Fibroblast of skin of right quadriceps (primary cell): ENCODE data around the gene PYGB.

Experiments
- DNase-seq: peaks from one replicate; pipeline ENCODE4 v3.0.0-alpha.2; 2013

PYGB gene

DNA sequence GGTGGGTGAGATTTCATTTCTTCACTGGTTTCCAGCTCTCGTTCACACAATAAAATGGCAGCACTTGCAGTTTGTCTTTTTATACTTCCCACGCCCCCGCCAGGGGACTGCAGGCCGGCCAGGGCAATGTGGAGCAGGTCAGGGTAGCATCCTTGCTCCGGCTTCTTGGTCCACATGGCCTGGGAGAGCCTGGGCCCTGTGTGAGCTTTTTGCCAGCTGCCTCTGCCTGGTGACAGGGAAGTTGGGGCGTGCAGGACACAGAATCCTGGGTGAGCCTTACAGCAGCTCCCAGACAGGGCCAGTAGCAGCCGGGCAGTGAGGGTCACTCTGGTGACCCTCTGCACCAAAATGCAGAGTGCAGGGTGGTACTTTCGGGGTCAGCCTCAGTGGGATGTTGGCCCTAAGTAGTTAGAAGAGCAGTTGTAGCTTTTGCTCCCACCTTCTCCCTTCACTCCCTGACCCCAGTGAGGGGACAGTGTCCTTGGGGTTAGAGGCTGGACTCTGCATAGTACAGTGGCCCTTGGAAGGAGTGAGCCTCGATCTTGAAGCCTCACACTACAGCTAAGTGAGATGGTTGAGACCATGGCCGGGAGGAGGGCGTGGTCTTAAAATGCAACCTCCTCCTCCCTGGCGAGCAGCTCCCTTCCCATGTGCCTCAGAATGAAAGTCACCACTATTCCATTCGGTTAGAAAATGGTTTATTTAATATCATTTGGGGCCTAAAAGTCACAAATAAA lies 23.8 kb downstream of the PYGB start:
- DNase-seq, result no peak

DNA sequence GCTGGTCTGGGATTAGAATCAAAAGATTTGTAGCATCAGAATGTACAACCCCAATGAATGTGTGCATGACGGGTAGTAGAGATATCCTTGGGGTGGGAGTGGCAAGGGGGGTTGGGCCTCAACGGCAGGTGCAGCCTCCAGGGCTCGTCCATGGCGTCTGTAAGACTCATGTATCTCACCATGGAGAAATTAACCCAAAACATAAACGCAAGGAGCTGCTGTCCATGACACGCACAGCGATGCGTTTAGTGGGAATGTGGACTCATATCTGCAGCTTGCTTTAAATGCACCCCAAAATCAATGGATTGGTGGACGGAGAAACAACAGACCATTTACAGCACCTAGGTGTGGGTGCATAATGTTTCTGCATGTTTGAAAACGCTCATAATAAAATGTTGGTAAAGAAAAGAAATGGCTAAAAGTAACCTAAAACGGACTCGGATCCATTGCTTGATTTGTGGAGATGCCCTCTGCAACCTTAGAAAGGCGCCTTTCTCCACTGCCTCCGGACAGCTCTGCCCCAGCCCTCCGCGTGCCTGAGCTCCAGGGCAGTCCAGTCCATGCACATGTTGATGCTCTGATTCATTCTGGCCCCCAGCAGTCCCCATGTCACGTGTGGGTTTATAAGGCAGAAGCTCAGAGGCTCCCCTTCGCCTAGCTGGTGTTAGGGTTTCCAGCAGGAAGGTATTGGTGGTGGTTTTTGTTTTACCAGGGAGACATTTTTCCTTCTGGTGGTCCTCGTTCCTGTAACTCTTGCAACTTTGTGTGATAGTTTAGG lies 24.5 kb downstream of the PYGB start:
- no peak for DNase-seq

DNA sequence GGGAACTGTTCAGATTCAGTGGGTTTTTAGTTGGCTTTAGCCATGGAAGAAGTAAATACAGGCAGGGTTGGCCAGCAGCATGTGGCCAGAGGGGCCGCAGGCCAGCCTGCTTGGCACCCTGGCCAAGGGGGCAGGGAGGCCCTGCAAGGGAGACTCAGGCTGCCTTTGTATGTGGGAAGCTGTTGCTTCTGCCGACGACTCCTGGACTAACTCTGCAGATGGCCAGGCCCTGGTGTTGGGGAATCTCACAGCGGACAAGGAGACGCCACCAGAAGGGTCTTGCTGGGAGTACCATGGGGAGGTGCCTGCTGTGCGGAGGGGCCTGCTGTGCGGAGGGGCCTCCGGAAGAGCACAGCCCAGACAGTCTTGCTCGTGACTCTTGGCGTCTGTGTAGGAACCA lies 25.2 kb downstream of the PYGB start:
- DNase-seq, result no peak

DNA sequence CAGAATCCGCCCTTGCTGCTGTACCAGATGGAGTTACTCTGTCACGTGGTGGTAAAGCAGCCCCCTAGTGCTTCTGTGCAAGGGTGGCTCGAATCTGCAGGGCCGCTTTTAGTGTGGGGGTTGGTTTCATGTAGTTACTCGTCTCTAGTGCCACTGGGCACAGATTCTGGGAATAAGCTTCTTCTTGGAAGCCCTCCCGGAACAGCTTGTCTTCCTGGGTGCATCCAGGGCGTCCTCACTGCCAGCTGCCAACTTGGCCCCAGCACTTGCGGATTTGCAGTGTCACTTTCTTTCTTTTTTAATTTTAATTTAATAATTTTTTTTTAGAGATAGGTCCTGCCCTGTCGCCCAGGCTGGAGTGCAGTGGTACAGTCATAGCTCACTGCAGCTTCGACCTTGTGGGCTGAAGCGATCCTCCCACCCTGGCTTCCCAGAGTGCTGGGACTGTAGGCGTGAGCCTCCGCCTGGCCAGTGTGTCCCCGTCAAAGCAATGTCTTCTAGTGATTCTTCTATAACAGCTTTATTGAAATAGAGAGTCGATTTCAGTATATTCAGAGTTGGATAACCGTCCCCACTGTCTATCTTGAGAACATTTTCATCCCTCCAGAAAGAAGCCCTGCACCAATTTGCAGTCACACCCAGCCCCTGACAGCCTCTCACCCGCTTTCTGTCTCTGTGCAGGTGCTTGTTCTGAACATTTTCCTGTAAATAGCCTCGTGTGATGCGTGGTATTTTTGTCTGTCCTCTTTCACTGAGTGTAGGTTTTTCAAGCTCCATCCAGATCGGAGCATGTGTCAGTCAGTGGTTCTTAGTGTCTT lies 25.9 kb downstream of the PYGB start:
- DNase-seq, result no peak

DNA sequence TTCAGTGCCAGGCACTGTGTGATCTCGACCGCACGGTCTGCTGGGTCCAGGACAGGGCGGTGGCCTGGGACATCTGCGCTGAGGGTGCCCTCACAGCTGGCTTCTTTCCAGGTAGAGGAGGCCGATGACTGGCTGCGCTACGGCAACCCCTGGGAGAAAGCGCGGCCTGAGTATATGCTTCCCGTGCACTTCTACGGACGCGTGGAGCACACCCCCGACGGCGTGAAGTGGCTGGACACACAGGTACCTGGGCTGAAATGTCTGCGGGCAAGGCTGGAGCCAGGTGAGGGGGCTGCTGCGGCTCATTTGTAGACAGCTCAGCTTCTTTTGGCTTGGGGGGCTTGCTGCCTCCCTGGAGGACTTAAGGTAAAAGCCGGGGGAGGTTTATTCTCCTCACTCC lies 26.6 kb downstream of the PYGB start:
- DNase-seq, result no peak

DNA sequence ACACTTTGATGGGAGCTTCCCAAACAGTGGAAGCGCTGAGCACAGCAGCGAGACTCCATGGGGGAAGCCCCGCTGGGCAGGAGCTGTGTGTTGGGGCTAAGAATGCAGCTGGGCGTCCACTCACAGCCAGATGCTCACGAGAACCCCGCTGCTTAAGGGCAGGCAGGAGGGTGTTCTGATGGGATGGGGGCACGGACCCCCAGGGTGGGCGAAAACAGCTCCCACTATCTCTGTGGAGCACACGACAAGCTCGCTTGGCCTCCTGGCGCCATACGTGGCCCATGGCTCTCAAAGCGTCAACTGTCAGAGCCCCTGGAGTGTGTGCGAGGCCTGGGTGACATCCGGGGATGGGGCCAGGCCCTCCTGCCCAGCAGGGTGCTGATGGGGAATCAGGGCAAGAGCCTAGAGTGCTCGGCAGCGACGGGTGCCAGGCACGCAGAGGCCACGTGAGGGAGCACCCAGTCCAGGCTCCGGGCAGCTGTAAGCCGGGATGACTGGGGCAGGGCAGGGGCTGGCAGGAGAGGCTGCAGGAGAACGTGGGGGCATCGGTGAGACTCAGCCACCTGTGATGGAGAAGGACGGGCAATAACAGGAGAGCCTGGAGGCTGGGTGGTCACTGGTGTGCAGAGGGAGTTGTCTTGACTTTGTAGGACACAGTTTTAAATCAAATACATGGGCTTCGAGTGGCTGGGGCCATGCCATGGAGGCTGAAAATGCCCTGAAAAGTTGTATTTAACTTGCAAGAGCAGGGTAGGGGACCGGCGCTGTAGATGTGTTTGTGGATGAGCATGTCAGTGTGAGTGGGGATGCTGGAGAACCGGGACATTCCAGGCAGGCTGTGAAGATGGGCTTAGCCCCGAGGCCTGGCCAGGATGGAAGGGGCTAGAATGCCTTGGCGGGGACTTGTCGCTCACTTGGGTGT lies 27.3 kb downstream of the PYGB start:
- DNase-seq, result no peak

DNA sequence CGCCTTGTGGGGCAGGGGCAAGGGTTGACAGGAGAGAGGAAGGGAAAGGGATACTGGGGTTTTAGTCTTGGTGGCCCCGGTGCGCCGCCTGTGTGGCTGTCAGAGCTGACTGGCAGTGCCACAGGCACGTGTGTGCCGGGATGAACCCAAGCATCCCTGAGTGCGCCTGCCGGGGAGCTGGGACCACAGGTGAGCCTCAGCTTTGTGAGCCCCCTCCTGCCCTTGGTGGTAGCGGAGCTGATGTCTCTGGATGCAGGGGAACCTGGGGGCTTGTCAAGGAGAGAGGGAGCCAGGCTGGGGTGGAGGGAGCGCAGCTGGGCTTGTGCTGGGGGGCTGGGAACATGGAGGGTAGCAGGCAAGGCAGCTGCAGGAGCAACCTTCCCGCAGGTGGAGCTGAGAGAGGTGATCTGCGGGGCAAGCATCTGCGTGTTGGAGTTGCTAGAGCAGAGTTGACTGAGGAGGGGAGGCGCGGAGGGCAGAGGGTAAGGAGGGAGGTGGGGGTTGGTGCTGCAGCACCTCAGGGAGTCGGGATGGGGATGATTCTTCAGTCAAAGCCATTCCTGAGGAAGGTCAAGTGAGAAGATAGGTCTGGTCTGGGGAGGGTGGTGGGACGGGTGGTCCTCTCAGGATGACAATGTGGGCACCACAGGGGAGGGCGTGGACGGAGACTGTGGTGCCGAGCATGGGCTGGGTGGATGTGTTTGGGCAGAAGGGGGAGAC lies 28.1 kb downstream of the PYGB start:
- DNase-seq, result no peak

DNA sequence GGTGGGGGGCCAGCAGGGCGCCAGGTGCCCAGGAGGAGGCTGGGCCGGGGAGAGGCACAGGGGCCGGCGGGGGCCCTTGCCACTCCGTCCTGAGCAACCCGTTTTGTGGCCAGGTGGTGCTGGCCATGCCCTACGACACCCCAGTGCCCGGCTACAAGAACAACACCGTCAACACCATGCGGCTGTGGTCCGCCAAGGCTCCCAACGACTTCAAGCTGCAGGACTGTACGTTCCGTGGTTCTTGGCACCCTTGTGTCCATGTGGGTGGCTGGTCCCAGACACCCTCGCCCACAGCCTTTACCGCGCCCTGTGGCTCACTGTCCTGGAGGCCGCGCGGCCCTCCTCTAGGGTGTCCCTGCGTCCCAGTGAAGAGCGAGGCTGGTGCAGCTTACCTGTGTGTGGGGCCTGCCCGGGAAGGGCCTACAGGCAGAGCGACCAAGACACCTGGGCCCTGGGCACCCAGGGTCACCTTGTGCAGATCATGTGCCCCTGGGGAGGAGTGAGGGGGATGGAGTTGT lies 28.7 kb downstream of the PYGB start:
- no peak for DNase-seq

DNA sequence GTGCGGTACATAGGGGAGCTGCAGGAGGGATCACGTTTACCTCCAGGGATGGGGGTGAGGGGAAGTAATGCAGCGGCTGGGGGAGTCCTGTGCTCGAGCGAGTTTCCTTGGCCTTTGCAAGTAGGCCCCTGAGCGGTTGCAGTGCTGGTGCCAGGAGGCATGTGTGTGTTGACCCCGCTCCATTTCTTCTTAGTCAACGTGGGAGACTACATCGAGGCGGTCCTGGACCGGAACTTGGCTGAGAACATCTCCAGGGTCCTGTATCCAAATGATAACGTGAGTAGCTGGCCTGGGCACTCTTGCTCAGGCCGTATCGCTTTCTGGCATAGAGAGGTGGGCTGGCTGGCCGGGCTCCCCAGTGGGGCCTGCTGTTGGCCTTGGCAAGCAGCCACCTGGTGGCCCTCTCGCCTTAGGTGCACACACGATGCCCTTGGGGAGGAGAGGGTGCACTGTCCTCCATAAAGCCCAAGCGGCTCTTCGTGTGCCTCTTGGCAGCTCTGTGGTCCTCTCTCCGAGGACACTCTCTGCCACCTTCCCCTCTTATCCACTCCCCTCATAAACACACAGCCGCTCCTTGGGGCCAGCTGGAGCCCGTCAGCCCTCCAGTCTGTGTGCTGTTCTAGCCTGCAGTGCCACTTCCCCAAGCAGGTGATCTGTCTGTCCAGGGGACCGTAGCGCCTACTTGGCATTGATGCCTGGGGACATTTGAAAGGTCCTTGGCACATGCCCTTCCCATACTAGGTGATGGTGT lies 29.3 kb downstream of the PYGB start:
- no peak for DNase-seq

DNA sequence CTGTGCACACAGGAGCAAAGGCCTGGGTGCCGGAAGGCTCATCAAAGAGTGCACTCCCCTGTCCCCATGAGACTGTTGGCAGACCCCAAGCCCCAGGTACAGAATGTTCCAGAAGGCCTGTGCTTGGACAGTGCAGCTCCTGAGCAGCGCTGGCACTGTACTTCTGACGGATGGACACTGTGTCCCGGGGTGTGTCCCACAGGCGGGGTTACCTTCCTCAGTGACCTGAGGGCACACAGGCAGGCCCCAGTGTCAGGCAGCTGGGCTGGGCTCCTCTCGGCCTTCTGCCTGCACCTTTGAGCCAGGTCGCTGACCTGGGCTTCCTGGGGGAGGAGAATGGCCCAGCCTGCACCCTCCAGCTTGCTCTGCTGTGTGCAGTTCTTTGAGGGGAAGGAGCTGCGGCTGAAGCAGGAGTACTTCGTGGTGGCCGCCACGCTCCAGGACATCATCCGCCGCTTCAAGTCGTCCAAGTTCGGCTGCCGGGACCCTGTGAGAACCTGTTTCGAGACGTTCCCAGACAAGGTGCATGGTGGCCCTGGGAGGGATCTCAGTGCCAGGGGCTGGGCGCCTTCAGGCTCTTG lies 30.1 kb downstream of the PYGB start:
- no peak for DNase-seq

DNA sequence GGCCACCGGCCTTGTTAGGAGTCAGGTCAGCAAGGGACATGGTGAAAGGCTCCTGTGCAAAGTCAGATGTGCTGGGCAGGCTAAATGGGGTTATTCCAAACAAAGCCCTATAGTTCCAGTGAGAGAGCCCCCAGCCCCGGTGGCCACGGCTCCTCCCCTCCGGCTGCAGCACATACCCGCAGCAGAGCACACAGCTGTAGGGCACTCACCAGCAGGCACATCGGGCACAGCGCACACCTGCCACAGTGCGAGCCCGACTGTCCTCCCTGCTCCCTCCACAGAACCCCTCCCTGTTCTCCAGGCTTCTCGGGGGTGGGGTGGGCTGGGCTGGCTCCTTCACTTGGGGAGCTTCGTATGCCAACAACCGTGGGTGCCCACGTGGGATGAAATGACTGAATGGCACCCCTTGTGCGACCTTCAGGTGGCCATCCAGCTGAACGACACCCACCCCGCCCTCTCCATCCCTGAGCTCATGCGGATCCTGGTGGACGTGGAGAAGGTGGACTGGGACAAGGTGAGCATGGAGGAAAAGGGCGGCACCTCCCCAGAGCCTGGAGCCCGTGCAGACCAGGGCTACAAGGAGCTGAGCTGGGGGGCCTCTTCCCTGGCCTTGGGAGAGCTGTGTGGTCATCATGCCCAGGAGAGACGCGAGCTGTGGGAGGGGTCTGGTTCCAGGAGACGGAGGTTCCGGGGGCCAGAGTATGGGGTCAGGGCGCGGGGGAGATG lies 30.9 kb downstream of the PYGB start:
- DNase-seq, result no peak

DNA sequence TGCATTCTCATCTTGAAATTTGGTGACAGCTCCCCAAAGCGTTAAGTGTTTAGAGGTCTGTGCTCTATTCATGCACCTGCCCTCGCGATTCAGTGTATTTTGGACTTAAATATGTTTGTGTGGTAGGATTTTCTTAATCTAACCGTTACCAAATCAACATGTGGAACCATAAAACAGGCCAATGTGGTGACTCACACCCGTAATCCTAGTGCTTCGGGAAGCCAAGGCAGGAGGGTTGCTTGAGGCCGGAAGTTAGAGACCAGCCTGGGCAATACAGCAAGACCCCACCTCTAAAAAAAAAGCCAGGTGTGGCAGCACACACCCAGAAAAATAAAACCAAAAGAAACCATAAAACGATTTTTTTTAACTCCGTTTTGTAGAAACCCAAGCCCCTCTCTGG lies 31.5 kb downstream of the PYGB start:
- no peak for DNase-seq

DNA sequence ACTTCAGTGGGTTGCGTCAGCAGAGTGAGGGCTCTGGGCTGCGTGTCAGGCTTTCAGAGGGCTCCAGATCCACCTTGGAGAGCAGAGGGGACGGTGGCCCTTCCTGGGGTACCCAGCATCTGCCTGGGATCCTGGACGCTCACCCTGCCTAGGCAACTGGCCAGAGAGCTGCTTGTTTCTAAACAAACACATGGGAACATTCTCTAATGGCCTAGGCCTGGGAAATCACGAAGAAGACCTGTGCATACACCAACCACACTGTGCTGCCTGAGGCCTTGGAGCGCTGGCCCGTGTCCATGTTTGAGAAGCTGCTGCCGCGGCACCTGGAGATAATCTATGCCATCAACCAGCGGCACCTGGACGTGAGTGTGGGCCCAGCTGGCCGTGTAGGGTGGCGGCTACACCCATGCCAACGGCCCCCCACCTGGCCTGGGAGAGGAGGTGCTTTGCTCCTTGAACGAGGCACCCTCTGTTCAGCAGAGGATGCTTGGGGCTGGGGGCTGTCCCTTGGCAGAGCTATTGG lies 32.2 kb downstream of the PYGB start:
- DNase-seq, result no peak

DNA sequence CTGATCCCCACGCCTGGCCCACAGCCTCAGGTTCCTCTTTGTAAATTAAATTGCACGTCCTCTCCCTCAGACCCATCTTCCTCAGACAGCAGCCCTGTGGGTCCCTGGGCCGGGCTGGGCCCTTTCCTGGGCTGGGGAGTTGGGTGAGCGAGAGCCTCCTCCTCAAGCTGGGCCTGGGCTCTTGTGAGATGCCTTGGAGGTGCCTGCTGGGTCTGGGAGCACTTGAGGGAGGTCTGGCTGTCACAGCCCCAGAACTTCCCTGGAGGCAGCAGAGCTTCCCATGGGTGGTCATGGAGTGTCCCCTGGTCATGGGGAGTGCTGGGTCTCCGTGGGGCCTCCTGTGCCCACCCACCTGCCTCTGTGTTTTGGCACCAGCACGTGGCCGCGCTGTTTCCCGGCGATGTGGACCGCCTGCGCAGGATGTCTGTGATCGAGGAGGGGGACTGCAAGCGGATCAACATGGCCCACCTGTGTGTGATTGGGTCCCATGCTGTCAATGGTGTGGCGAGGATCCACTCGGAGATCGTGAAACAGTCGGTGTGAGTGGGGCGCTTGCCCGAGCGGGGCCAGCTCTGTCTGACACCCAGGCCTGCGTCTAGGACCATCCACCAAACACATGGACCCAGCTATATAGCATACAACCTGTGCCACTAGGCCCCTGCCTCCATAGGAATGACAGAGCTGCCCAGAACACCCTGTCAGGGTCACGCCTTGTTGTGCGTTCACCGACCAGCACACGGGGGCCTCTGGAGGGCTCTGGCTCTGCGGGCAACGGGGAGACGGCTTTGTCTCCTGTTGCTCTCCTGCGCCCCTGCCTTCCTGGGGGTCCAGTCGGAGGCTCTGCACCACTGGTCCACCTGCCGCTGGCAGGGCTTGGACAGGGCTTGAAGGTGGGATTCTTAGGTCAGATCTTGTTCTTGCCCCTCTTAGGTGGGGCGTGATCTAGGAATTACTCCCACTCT lies 33.0 kb downstream of the PYGB start:
- DNase-seq, result no peak

DNA sequence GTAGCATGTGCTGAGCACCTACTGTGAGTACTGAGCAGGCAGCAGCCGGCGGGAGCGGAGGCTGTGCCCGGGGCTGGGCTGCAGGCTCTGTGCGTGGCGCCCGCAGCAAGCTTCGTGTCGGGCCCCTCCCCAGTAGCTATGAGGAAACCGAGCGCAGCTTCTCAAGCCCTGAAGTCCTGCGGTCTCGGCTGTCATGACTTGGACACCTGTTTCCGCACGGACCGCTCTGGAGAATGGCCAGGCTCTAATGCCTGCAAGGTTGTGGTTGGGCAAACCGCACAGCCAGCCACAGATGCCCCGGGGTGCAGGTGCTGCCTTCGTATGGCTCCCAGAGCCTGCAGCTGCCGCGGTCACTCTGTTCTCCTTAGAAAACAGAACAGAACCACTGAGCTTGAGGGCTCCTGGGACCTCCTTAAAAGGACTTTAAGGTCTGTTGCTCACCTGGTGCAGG lies 33.7 kb downstream of the PYGB start:
- DNase-seq, result no peak

DNA sequence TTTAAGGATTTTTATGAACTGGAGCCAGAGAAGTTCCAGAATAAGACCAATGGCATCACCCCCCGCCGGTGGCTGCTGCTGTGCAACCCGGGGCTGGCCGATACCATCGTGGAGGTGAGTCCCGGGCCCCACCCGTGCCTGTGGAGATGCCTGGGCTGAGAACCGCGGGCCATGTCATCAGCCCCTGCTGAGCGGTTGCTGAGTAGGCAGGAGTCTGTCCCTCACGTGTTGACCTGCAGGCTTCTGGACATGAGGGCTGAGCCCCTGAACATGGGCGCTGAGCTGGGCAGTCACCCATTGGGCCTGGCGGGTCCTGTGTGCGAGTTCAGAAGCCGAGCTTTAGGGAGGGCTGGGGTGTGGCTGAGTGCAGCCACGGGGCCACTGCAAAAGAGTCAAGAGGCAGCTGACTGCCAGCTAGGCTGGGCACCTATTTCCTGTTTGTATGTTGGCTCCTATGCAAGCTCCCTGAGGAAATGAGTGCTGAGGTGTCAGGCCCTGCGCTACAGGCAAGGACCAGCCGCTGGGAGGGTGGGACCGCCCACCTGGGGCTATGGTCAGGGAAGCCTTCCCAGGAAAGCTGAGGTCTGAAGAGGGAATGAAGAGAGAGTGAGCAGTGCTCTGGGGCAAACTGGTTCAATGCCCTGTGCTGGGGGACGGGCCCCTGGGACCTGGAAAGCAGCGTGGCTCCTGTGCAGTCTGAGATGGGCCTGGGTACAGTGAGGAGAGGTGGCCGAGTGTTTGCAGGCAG lies 34.3 kb downstream of the PYGB start:
- no peak for DNase-seq

DNA sequence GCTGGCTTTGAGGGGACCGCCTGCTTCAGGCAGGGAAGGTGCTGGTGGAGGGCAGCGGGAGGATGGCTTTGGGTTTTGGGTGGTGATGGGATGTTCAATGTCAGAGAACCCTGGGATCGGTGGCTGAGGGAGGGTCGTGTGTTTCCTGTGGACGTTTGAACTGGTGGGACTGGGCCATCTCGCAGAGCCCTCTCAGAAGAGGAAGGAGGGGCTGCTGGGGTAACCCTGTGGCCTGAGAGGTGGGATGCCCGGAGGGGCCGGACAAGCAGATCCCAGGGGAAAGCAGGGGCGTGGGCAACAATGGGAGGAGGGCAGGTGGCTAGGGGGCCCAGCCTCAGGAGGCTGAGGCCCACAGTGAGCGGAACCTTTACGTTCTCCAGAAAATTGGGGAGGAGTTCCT lies 34.9 kb downstream of the PYGB start:
- DNase-seq, result no peak
